KG1 (cell line): ENCODE results near the gene USP9Y.

Experiments used
- DNase-seq: peaks from one replicate; lab custom pipeline; 2025; lab: John Stamatoyannopoulos, UW

Gene USP9Y

DNA sequence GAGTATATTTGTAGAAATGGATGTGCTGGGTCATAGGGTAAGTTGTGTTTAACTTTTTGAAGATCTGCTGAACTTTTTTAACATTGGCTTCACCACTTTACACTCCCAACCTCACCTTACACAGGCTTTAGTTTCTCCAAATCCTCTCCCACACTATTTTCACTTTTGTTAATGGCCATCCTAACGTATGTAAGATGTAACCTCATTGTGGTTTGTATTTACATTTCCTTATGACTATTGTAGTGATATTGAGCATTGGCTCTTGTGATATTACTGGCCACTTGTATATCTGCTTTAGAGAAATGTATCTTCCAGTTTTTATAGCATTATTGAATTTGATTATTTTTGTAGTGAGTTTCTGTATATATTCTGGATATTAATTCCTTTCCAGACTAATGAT lies 93.0 kb downstream of the USP9Y start:
- no peak for DNase-seq

GRCh38 chrY:12808046-12808445 lies 107.0 kb downstream of the USP9Y start:
- no peak for DNase-seq

GRCh38 chrY:12809034-12809433 lies 108.0 kb downstream of the USP9Y start:
- no peak for DNase-seq

DNA sequence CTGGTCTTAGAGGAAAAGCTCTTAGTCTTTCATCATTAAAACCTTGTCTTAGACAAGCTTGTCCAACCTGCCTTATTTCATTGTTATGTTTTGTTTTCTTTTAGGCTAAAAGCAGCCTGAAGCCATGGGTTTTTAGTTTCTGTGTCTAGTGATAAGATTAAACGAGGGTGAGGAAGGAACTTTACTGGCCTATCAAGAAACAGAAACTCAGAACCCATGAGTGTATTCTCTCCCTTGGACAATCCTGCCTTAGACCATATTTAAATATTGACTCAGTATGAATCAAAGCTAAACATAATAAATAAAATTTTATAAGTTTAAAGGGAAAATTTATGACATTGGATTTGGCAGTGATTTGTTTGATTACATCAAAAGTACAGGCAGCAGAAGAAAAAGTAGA lies 122.4 kb downstream of the USP9Y start:
- no peak for DNase-seq

DNA sequence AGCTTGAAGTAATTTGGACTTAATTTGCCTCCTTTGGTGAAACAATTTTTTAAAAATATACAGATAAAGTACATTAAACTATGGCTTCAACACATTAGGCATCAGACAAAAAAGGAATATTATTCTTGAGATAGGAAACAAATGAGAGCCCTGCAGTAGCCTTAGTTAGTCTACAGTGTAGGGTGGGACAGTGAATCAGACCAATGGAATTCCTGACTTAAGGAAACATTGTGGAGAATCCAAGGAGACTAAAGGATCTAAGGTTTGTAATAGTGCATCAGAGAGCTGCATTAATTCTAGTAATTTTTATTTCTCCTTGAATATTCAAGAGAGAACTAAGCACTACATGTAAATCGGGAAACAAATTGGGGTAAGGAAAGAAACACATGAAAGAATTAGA lies 125.8 kb downstream of the USP9Y start:
- DNase-seq, result no peak

DNA sequence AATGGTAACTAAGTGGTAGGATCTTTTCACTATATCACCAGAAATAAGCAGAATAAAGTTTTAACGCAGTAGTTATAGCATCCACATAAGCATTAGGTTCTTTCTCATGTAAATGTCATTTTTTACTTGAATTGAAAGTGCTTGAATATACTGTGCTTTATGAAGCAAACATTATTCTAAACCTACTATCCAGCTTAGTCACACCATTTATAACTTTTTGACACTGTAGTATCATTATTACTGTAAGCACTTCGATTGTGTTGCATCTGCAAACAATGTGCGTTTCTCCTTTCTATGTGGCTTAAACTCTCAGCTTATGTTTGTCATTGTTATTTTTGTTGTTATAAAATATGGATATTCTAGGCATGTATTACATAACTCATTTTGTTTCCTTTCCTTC lies 132.3 kb downstream of the USP9Y start:
- no peak for DNase-seq

- no peak for DNase-seq
Measured at GRCh38 chrY:12837550-12837949, 136.5 kb downstream of the USP9Y start.

DNA sequence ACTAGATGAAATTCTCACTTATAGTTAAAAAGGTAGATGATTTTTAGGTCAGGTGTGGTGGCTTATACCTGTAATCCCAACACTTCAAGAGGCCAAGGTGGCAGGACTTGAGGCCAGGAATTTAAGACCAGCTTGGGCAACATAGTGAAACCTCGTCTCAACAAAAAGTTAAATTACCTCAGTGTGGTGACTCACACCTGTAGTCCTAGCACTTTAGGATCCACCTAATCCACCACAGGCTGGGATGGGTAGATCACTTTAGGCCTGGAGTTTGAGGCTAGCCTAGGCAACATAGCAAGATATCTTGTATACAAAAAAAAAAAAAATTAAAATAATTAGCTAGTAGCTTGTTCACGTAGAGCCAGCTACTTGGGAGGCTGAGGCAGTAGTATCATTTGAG lies 140.3 kb downstream of the USP9Y start:
- DNase-seq, result no peak

DNA sequence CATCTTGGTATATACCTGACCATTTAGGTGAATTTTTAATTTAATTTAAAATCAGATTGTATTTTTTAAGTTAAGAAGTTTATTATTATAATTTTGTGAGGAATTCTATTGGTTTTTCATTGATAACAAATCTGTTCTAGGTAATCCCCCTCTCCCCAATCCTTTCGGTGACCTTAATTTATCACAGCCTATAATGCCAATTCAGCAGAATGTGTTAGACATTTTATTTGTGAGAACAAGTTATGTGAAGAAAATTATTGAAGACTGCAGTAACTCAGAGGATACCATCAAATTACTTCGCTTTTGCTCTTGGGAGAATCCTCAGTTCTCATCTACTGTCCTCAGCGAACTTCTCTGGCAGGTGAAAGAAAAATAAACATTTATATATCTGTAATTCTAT lies 145.8 kb downstream of the USP9Y start:
- DNase-seq, result no peak

DNA sequence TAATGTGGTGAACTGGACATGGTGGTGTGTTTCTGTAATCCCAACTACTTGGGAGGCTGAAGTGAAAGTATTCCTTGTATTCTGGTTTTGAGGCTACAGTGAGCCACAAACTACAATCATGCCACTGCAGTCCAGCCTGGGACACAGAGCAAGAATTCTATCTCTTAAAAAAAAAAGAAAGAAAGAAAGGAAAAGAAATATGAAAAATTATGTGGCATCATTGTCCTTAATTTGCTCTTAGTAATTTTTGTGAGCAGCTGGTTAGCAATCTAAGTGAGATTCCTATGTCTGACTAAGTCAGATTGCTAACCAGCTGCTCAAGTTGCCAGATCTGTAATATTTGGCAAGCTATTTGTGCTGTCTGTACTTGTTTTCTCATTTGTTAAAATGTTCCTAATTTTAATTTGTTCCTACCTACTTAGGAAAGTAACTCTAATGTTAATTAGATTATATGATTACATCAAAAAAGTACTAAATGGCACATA lies 154.8 kb downstream of the USP9Y start:
- DNase-seq, result no peak

- no peak for DNase-seq
Measured at GRCh38 chrY:12867960-12868359, 166.9 kb downstream of the USP9Y start.

DNA sequence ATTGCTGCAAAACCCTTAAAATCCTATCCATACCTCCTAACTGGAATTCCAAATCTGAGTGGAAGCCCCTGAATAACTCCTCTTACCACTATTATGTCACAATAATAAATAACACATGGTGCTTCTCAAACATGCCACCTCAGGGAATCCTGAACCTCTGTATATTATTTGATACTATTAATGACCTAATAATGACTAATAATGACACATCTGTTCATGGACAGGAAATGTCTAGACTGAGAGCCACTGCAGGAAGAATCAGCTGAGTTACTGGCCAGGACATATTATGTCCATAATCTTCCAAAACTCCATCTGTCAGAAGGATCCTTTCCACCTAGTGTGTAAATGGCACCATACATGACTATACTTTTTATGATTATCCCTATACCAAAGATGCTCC lies 195.9 kb downstream of the USP9Y start:
- DNase-seq, result no peak

DNA sequence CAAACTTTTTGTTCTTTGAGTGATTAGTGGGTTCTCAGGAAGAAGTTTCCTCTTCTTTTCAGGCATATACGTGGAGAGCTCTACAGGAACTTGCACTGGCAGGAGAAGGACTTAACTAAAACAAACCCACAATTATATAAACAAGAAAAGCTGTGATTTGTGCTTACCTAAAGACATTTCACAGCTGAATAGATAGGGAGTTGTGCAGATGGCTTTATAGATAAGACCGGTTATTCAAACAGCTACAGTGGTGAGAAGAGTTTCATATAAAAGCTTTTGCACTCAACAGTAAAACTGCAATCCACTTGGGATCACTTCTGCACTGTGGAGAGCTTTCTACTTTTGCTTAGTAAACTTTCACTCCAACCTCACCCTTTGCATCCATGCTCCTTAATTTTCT lies 197.6 kb downstream of the USP9Y start:
- DNase-seq, result no peak

DNA sequence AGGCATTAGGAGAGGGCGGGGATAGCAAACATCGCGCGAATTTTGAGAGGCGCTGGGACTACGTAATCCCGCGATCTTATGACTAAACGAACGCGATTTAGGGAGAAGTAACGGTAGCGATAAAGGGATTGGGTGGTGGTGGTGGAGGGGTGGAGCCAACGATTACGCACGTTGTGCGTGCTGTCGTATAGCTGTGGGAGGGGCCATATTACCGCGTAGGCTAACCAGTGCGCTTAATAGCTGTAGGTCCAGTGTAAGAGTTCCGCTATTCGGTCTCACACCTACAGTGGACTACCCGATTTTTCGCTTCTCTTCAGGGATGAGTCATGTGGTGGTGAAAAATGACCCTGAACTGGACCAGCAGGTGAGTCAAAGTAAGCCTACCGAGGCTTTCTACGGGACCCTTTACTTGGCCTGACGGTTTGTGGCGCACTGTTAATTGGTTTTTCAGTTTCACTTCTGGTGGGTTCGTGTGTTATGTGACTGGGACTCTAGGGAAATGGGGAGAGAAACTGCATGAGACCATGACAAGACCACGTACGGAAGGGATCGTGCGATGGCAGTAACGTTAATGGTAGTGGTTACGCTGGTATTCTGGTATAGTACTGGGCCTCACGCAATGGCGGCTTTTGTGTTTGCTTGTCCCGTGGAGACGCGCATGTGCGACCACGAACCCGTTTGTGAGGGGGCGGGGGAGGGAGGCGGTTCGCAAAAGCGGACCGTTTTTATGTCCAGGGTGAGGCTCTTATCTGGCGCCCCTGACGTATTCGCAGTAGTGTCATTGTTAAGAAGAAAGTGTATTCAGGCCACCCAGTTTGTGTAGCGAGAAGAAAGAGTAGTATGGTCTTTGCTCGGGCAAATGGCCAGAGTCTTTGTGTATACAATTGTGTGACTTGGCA lies 203.8 kb downstream of the USP9Y start, which contains the start of gene DDX3Y:
TSS of gene DDX3Y (plus strand) at position 251 of the 899 bp plus-strand sequence. CDS start at position 320, 69 bp downstream.
- peak; percentile 65 for DNase-seq

GRCh38 chrY:12905517-12905872 lies 204.5 kb downstream of the USP9Y start:
- DNase-seq, result peak; percentile 7

DNA sequence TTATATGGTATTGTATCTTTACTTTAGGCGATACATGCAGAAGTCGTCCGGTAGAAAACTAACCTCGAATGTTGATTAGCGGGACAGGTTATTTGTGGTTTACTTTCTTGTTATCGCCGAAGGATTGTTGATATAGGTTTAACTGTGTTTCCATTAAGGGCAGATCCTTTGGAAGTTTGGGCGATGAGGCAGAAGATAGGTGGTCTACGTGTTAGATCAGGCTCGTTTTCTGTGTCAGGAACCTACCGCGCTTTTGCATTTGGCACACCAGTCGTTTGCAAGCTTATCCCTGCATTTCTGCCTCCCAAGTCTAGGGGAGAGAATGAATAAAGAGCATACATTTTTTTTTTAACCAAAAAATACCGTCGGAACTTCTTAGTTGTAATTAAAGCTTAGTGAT lies 204.9 kb downstream of the USP9Y start:
- DNase-seq, result no peak
